ENCODE measurements around the gene NEGR1.

DNA sequence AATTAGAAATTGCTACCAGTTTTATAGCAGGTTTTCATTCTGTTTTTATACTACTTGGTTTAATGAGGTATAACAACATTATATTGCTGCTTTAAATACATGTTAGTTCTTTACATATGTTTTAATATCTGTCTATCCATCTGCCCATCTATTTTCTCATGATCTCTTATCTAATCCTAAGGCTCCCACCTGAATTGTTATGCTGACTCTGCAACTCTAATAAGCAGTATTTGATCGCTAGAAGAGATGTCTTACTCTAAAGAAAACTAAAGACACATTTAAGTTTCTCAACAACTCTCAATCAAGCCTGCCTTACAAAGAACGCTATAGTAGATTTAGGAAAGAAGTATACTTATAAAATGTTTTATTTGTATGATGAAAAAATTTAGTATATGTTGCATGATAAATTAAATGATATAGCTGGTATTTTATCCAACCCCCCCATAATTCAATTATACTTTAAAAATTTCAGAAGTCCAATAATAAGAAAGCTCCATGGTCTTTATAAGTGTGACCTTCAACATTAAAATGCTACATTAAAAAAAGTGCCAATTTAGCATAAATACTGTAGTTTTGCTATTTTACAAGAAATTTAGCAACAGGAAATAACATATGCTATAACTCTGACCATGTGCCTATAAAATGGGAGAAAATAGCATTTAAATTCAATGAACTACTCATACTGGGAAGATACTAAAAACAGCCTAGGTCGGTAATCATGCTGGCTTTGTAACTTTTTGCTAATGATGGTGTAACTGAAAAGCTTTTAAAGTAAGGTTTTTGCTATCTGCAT is 180.3 kb downstream of the NEGR1 start:
- TF ChIP-seq, protein P1, sequence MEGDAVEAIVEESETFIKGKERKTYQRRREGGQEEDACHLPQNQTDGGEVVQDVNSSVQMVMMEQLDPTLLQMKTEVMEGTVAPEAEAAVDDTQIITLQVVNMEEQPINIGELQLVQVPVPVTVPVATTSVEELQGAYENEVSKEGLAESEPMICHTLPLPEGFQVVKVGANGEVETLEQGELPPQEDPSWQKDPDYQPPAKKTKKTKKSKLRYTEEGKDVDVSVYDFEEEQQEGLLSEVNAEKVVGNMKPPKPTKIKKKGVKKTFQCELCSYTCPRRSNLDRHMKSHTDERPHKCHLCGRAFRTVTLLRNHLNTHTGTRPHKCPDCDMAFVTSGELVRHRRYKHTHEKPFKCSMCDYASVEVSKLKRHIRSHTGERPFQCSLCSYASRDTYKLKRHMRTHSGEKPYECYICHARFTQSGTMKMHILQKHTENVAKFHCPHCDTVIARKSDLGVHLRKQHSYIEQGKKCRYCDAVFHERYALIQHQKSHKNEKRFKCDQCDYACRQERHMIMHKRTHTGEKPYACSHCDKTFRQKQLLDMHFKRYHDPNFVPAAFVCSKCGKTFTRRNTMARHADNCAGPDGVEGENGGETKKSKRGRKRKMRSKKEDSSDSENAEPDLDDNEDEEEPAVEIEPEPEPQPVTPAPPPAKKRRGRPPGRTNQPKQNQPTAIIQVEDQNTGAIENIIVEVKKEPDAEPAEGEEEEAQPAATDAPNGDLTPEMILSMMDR (IDR thresholded peaks at IDR 0.05), result no peak
- no peak for TF ChIP-seq POLR2A (IDR thresholded peaks at IDR 0.05)

All from testis (tissue), 2 donors.